Heart left ventricle (tissue), 13 donors: Measurements from ENCODE around the gene BEST3.

Experiments
- CTCF ChIP-seq, 12 donors: fragments of 200-600 bp; sonication (generic) in 4 of 12; IDR thresholded peaks; one replicate each; pipeline versions ENCODE4 v1.5.0 to v1.8.0; 2018 to 2022; ENCODE audit warnings: antibody characterized with exemption in 12 of 12, mild to moderate bottlenecking in 5 of 12
- POLR2A ChIP-seq, 2 donors: fragments of 450-650 bp; IDR thresholded peaks; one replicate each; pipeline ENCODE4 v1.6.1; 2017; ENCODE audit warnings: antibody characterized with exemption in 2 of 2, mild to moderate bottlenecking in 2 of 2, moderate library complexity in 2 of 2
- donor health status: ischemic (EF 13 %, LVEDD 7.1; RV severe dilation, severe dysfunction).
- donor health status: DM: no; HTN: yes; CAD: no.
- donor health status: DM: no; HTN: no; CAD: no.
- donor health status: ischemic (EF 25% LVEDD 6.9; RV normal size, moderate dysfunction).
- donor health status: ischemic (EF 25% LVEDD 5.7; RV mildly dilated, moderate dysfunction).
- donor health status: ischemic (EF 35%, LVEDD 5.7; RV mildly dilated, moderate dysfunction).
- donor health status: nonischemic (EF 11% LVEDD 7.7; RV severe dilation, severe dysfunction).
- donor health status: DM: yes; HTN: yes; CAD: no.
- donor health status: PGD.
- donor health status: ischemic (EF 29% LVEDD 5.4; RV normal size, mild dysfunction).
- donor health status: nonischemic (EF 23%, LVEDD 6.1; RV moderate dilation, normal function).

GRCh38 chr12:69608114-69608513, 91.0 kb downstream of the BEST3 start:
- TF ChIP-seq CTCF (IDR thresholded peaks at IDR 0.05) = no peak
- TF ChIP-seq POLR2A (IDR thresholded peaks at IDR 0.05) = no peak
